ENCODE measurements around the gene OGFOD1.

GRCh38 chr16:56411123-56411522, 40.2 kb upstream of the OGFOD1 start:
- TF ChIP-seq ARNTL (CRISPR knock-in tag; IDR thresholded peaks at IDR 0.05; ENCODE audit: borderline replicate concordance, low read depth) = no peak
- TF ChIP-seq ZFP30 (CRISPR knock-in tag; IDR thresholded peaks at IDR 0.05) = no peak
- no peak for TF ChIP-seq ZNF8 (CRISPR knock-in tag; IDR thresholded peaks at IDR 0.05)
- TF ChIP-seq ISL1 (CRISPR knock-in tag; IDR thresholded peaks at IDR 0.05) = no peak
- no peak for TF ChIP-seq TCF4 (CRISPR knock-in tag; IDR thresholded peaks at IDR 0.05; ENCODE audit: borderline replicate concordance)
- TF ChIP-seq POU6F1 (CRISPR knock-in tag; IDR thresholded peaks at IDR 0.05; ENCODE audit: borderline replicate concordance, low read depth) = no peak
- no peak for TF ChIP-seq BACH2 (CRISPR knock-in tag; IDR thresholded peaks at IDR 0.05; ENCODE audit: borderline replicate concordance)
- TF ChIP-seq, protein P1, sequence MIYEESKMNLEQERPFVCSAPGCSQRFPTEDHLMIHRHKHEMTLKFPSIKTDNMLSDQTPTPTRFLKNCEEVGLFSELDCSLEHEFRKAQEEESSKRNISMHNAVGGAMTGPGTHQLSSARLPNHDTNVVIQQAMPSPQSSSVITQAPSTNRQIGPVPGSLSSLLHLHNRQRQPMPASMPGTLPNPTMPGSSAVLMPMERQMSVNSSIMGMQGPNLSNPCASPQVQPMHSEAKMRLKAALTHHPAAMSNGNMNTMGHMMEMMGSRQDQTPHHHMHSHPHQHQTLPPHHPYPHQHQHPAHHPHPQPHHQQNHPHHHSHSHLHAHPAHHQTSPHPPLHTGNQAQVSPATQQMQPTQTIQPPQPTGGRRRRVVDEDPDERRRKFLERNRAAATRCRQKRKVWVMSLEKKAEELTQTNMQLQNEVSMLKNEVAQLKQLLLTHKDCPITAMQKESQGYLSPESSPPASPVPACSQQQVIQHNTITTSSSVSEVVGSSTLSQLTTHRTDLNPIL (CRISPR knock-in tag; IDR thresholded peaks at IDR 0.05; ENCODE audit: low read depth) = no peak
- no peak for TF ChIP-seq SNAI2 (CRISPR knock-in tag; IDR thresholded peaks at IDR 0.05)
- no peak for TF ChIP-seq ZNF565 (CRISPR knock-in tag; conservative IDR thresholded peaks at IDR 0.05; ENCODE audit: low read depth)
- no peak for TF ChIP-seq TOX (CRISPR knock-in tag; IDR thresholded peaks at IDR 0.05; ENCODE audit: borderline replicate concordance)
